Loucy (cell line): ENCODE data around the gene SGPP2.

Experiments
- CTCF ChIP-seq: fragments of 200-600 bp; sonication (generic); conservative IDR thresholded peaks from 2 replicates; pipeline ENCODE4 v1.5.1; 2014; ENCODE audit warnings: mild to moderate bottlenecking, antibody characterized with exemption, low read length
- EZH2phosphoT487 ChIP-seq: fragments of 200-600 bp; IDR thresholded peaks from 2 replicates; pipeline ENCODE4 v1.6.1; 2018; ENCODE audit warnings: antibody characterized with exemption, mild to moderate bottlenecking, moderate library complexity, borderline replicate concordance

GRCh38 chr2:222440673-222441422 is 16.5 kb downstream of the SGPP2 start:
- TF ChIP-seq EZH2phosphoT487 (no peak), CTCF (no peak)
